ENCODE measurements around the gene CENPU.

DNA sequence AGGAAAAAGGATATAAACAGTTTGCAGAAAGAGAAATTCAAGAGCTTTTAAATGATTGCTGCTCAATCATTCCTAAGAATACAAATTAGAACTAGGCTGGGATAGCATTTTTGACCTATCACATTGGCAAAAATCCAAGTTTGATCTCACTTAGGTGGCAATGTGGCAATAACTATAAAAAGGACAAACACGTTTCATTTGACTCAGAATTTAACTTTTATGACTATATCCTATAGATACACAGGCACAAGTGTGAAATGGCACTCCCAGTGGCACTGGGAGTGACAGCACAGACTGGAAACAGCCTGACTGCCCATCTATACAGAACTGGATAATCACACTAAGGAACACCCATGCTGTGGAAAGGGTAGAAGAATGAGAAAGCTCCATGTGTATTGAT lies 11.1 kb downstream of the CENPU start:
- TF ChIP-seq MAX (IDR thresholded peaks at IDR 0.05; ENCODE audit: low read depth, low read length) (no peak), CTCF (IDR thresholded peaks at IDR 0.05; ENCODE audit: low read depth, low read length) (no peak), POLR2A (IDR thresholded peaks at IDR 0.05; ENCODE audit: extremely low read depth, insufficient read length) (no peak), MYC (IDR thresholded peaks at IDR 0.05; ENCODE audit: low read depth, low read length) (no peak)

All from NB4 (cell line).